Testis (tissue), 3 donors: Measurements from ENCODE around the gene SAT2. TPM values are rescaled to one million over a fixed set of nuclear protein-coding genes. Genes with fewer than 3 reads are reported as not detected.
A peak's percentile ranks its signal among the peaks of the same experiment; 100 is the strongest.

ENCODE experiments used
- DNase-seq: peaks from one replicate; pipeline ENCODE4 v3.0.0-alpha.2; 2019
- H3K27ac ChIP-seq, 2 donors: fragments of 200-600 bp; sonication (generic); one replicate each; pipeline ENCODE4 v1.5.1; 2019
- H3K27me3 ChIP-seq: fragments of 200-600 bp; sonication (generic); one replicate; pipeline ENCODE4 v1.5.1; 2019
- H3K36me3 ChIP-seq: fragments of 200-600 bp; sonication (generic); one replicate; pipeline ENCODE4 v1.5.1; 2017; ENCODE audit warnings: low read depth; ENCODE audit errors: missing control alignments
- H3K4me1 ChIP-seq: fragments of 200-600 bp; sonication (generic); one replicate; pipeline ENCODE4 v1.5.1; 2019
- H3K4me3 ChIP-seq, 2 donors: fragments of 200-600 bp; sonication (generic); one replicate each; pipeline ENCODE4 v1.5.1; 2017 to 2019
- H3K9me3 ChIP-seq: fragments of 200-600 bp; sonication (generic); one replicate; pipeline ENCODE4 v1.5.1; 2017
- CTCF ChIP-seq, 3 experiments: fragments of 450-650 bp in 2 of 3; fragments of 200-600 bp in 1 of 3; sonication (generic) in 1 of 3; IDR thresholded peaks; one replicate each; pipeline ENCODE4 v1.5.1; 2016 to 2019; ENCODE audit warnings: antibody characterized with exemption in 3 of 3, mild to moderate bottlenecking in 2 of 3, moderate library complexity in 1 of 3
- POLR2A ChIP-seq: fragments of 450-650 bp; IDR thresholded peaks from one replicate; pipeline ENCODE4 v1.6.1; 2017; ENCODE audit warnings: antibody characterized with exemption, mild to moderate bottlenecking, moderate library complexity
- WGBS, 2 donors: methylation state at CpG; one replicate each; pipeline ENCODE4 v1.1.5; 2018; 5-methylcytosine and 5-hydroxymethylcytosine counted together
- intact Hi-C: fragments of 100-400 bp; cut with DNase I; formaldehyde crosslinking; loops from one replicate; pipeline ENCODE4 v1.15.1; 2023; ENCODE audit warnings: low total_unique reads
- polyA plus RNA-seq: library from polyadenylated mRNA; stranded (reverse); fragments of 350-450 nt; fragmentation: Illumina TruSeq; extraction: RNeasy Lipid Tissue Mini Kit (QIAGEN cat#74804); gene quantifications from one replicate; pipeline ENCODE4 v1.2.3, GENCODE V29; 2014; ENCODE audit warnings: low read depth, low replicate concordance; ENCODE audit not compliant: insufficient read depth
- total RNA-seq, 2 donors: library from RNA; depleted of rRNA; stranded (reverse); fragments of >200 nt; gene quantifications; one replicate each; pipeline ENCODE4 v1.2.3, GENCODE V29; 2016

The SAT2 gene
- total and polyA plus RNA-seq, 3 donors from 2014 or later: 108 to 128 (median 112) TPM

GRCh38 chr17:7652388-7653356 is 25.1 kb upstream of the SAT2 start:
- Histone ChIP-seq H3K27me3 (no peaks in the 10 kb centered on the region), H3K36me3 (no peaks in the 10 kb centered on the region), H3K27ac (peak overlapping the region; percentile 10 to 66), H3K9me3 (no peaks in the 10 kb centered on the region), H3K4me3 (no peak overlapping the region), H3K4me1 (peaks cover 12% of the 10 kb centered on the region)
- WGBS, 2 donors: 54 to 62% methylated on average over 12 of the region's 12 CpGs
- DNase-seq: no peak
- TF ChIP-seq CTCF (IDR thresholded peaks at IDR 0.05): no peak
- no peak for TF ChIP-seq POLR2A
- intact Hi-C loops: no loop called here

GRCh38 chr17:7651665-7652387 is 24.2 kb upstream of the SAT2 start:
- no peaks in the 10 kb centered on the region for H3K36me3 ChIP-seq
- intact Hi-C loops: no loop called here
- DNase-seq: peak; percentile 37
- peaks cover 12% of the 10 kb centered on the region for H3K4me1 ChIP-seq
- WGBS, 2 donors: 8 to 25% methylated on average over 6 to 29 of the region's 54 CpGs
- H3K4me3 ChIP-seq: peak overlapping the region; percentile 51 to 70
- peak overlapping the region; percentile 66 to 72 for H3K27ac ChIP-seq
- no peaks in the 10 kb centered on the region for H3K9me3 ChIP-seq
- H3K27me3 ChIP-seq: no peaks in the 10 kb centered on the region
- TF ChIP-seq POLR2A: no peak
- no peak for TF ChIP-seq CTCF (IDR thresholded peaks at IDR 0.05)

- Histone ChIP-seq H3K27me3 (no peaks in the 10 kb centered on the region), H3K4me1 (peaks cover 12% of the 10 kb centered on the region), H3K27ac (peak overlapping the region; percentile 66 to 72), H3K4me3 (peak overlapping the region; percentile 51 to 70), H3K9me3 (no peaks in the 10 kb centered on the region), H3K36me3 (no peaks in the 10 kb centered on the region)
- no peak for TF ChIP-seq POLR2A
- TF ChIP-seq CTCF (IDR thresholded peaks at IDR 0.05): no peak
- 1 to 2% methylated on average over 20 to 45 of the region's 45 CpGs for WGBS, 2 donors
- intact Hi-C loops: no loop called here
- DNase-seq: no peak
Measured at GRCh38 chr17:7651097-7651664, 23.6 kb upstream of the SAT2 start.

GRCh38 chr17:7650509-7651096 is 23.0 kb upstream of the SAT2 start, which contains the start of gene ATP1B2:
TSS of gene ATP1B2 (plus strand) at chr17:7650926. CDS start at chr17:7651519, 593 bp downstream.
- WGBS, 2 donors: 0 to 2% methylated on average over 20 to 27 of the region's 34 CpGs
- TF ChIP-seq CTCF (IDR thresholded peaks at IDR 0.05): no peak
- no peak for TF ChIP-seq POLR2A

More at GRCh38 chr17:7650509-7651096, 23.0 kb upstream of the SAT2 start, which contains the start of gene ATP1B2:
- Histone ChIP-seq H3K9me3 (no peaks in the 10 kb centered on the region), H3K27ac (peak within 1 kb of the TSS; percentile 66 to 72), H3K36me3 (no peaks in the 10 kb centered on the region), H3K27me3 (no peaks in the 10 kb centered on the region), H3K4me1 (peaks cover 12% of the 10 kb centered on the region), H3K4me3 (peak within 1 kb of the TSS; percentile 51 to 70)
- DNase-seq: peak; percentile 88
- intact Hi-C loops: no loop called here
